HepG2 (cell line): ENCODE data around the gene OR5B21.

Experiments used
- CTCF ChIP-seq: sonication (generic); formaldehyde crosslinking; IDR thresholded peaks from 2 replicates; pipeline ENCODE4 v1.5.0; 2020; ENCODE audit warnings: mild to moderate bottlenecking, missing genetic modification reagents, moderate library complexity
- EP300 ChIP-seq, 3 experiments: sonication (generic) in 1 of 3; formaldehyde crosslinking in 1 of 3; IDR thresholded peaks; 2 replicates each; pipeline versions ENCODE4 v1.5.1 to v1.6.1; 2011 to 2020; ENCODE audit warnings: low read depth in 2 of 3, low read length in 2 of 3, borderline replicate concordance in 1 of 3, improper control_type of control experiment in 1 of 3, mild to moderate bottlenecking in 1 of 3, missing genetic modification reagents in 1 of 3, moderate library complexity in 1 of 3
- FOSL1 ChIP-seq: sonication (generic); formaldehyde crosslinking; IDR thresholded peaks from 2 replicates; pipeline ENCODE4 v1.9.0; 2021; ENCODE audit warnings: missing genetic modification reagents, borderline replicate concordance
- FOXO1 ChIP-seq: sonication (generic); formaldehyde crosslinking; IDR thresholded peaks from 2 replicates; pipeline ENCODE4 v1.4.0; 2020; ENCODE audit warnings: missing genetic modification reagents
- GMEB1 ChIP-seq: sonication (generic); formaldehyde crosslinking; IDR thresholded peaks from 2 replicates; pipeline ENCODE4 v1.5.1; 2020; ENCODE audit warnings: missing genetic modification reagents, mild to moderate bottlenecking, borderline replicate concordance
- HDAC2 ChIP-seq: sonication (generic); formaldehyde crosslinking; IDR thresholded peaks from 2 replicates; pipeline ENCODE4 v1.4.0; 2020; ENCODE audit warnings: missing genetic modification reagents
- MAFK ChIP-seq, 2 experiments: IDR thresholded peaks in 1 of 2; conservative IDR thresholded peaks in 1 of 2; 2 replicates each; pipeline ENCODE4 v1.6.1; 2011; ENCODE audit warnings: improper control_type of control experiment in 2 of 2, low read length in 2 of 2
- PHF5A ChIP-seq: IDR thresholded peaks from one replicate; pipeline ENCODE4 v1.6.1; 2018; ENCODE audit warnings: low read depth, missing genetic modification reagents; ENCODE audit not compliant: unreplicated experiment
- TFDP2 ChIP-seq: sonication (generic); formaldehyde crosslinking; IDR thresholded peaks from 2 replicates; pipeline ENCODE4 v1.4.0; 2020; ENCODE audit warnings: missing genetic modification reagents
- TOE1 ChIP-seq: sonication (generic); formaldehyde crosslinking; IDR thresholded peaks from 2 replicates; pipeline ENCODE4 v1.4.0; 2020; ENCODE audit warnings: mild to moderate bottlenecking, missing genetic modification reagents
- ZFP36L1 ChIP-seq: sonication (generic); formaldehyde crosslinking; IDR thresholded peaks from 2 replicates; pipeline ENCODE4 v1.8.0; 2022; ENCODE audit warnings: mild to moderate bottlenecking, missing genetic modification reagents, moderate library complexity
- ZNF10 ChIP-seq: sonication (generic); formaldehyde crosslinking; IDR thresholded peaks from 2 replicates; pipeline ENCODE4 v1.4.0; 2020; ENCODE audit warnings: mild to moderate bottlenecking, low read depth, missing genetic modification reagents, borderline replicate concordance

- no peak for TF ChIP-seq PHF5A (CRISPR knock-in tag)
- TF ChIP-seq CTCF (CRISPR knock-in tag): no peak
- TF ChIP-seq HDAC2 (CRISPR knock-in tag): no peak
- no peak for TF ChIP-seq TOE1
- no peak for TF ChIP-seq TFDP2 (CRISPR knock-in tag)
- no peak for TF ChIP-seq ZFP36L1
- TF ChIP-seq FOSL1 (CRISPR knock-in tag): no peak
- no peak for TF ChIP-seq EP300 (IDR thresholded peaks at IDR 0.05; ENCODE audit: low read depth in 2 of 2, low read length in 2 of 2)
- no peak for TF ChIP-seq EP300 (CRISPR knock-in tag; IDR thresholded peaks at IDR 0.05; ENCODE audit: borderline replicate concordance)
- TF ChIP-seq ZNF10: no peak
- TF ChIP-seq GMEB1 (CRISPR knock-in tag): no peak
- no peak for TF ChIP-seq MAFK (conservative IDR thresholded peaks at IDR 0.05 in 1 of 2, IDR thresholded peaks at IDR 0.05 in 1 of 2; ENCODE audit: low read length in 2 of 2)
- TF ChIP-seq FOXO1 (CRISPR knock-in tag): no peak
Measured at GRCh38 chr11:58525037-58525614, 17.2 kb upstream of the OR5B21 start.
